Measurements from ENCODE around the gene TNFRSF12A. TPM values are rescaled to one million over a fixed set of nuclear protein-coding genes. Genes with fewer than 3 reads are reported as not detected.

TNFRSF12A gene
- total and polyA plus RNA-seq, 4 donors = 4.5 to 9.9 (median 6.3) TPM

DNA sequence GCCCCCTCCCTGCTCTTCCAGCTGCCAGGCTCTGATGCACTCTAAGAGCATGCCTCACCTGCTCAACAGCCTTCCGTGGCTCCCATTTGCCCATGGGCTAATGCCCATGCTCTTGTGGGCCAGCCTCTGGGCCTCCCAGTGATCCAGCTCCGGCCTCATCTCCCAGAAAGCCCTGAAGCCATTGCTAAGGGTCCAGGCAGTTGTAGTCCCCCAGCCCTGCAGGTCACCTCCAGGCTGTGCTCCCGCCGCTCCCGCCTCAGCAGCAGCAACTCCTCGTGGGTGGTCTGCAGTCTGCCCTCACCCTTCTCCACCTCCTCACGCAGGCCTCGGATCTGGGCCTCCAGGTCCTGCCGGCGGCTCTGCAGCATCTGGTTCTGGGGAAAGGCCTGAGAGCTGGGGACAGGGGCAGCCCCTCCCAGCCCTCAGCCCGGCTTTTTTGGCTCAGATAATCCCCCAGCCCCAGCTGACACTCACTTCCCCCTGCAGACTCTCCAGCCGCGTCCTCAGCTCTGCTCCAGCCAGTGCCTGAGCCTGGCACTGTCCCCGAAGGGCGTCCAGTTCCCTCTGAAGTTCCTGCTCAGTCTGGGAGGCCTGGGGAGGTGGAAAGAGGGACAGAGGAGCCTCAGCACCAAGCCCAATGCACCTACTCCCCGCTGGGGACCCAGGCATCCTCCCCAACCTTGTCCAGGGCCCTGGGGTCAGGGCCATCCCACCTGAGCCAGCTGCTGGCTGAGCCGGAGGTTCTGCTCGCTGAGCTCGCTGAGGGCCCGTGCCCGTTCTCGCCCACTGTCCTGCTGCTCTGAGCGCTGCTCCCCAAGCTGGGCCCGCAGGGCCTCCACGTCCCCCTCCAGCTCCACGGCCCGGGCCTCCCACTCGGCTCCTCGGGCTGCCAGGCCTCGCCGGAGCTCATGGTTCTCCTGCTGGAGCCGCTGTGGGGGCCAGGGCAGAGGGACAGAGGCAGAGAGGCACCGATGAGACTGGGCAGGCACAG, 10.3 kb downstream of the TNFRSF12A start:
- DNase-seq (ENCODE audit: low read depth in 4 of 6, low spot score in 6 of 6) = no peak
- Histone ChIP-seq H3K27ac (ENCODE audit: low read depth, low read length) (no peak overlapping the region), H3K9me3 (ENCODE audit: control insufficient read depth, insufficient read depth, low read length) (no peaks in the 10 kb centered on the region), H3K4me3 (ENCODE audit: low read depth, low read length) (no peak overlapping the region), H3K27me3 (ENCODE audit: control insufficient read depth, insufficient read depth, low read length) (peaks cover 65% of the 10 kb centered on the region), H3K36me3 (ENCODE audit: control insufficient read depth, insufficient read depth, low read length) (peaks cover 15% of the 10 kb centered on the region), H3K4me1 (ENCODE audit: control insufficient read depth, insufficient read depth, low read length) (peaks cover 22% of the 10 kb centered on the region)
- WGBS (ENCODE audit: insufficient coverage) = 70% methylated on average over 31 of the region's 33 CpGs

DNA sequence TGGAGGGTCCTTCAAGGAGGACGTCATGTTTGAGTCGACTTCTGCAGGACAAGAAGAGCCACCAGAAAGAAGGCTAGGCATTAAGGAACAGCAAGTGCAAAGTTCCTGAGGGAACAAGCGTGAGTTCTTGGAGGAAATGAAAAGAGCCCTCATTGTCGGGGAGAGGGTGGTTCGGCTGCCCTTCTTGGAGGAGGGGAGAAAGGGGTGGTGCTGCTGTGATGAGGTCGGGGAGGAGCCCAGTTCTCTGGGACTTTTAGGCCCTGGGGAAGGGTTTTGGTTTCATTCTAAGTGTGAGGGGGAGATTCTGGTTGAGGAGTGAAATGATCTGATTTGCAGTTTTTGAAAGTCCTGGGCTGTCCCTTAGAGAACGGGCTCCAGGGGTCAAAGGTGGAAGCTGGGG, 12.5 kb downstream of the TNFRSF12A start:
- Histone ChIP-seq H3K4me3 (ENCODE audit: low read depth, low read length) (no peak overlapping the region), H3K4me1 (ENCODE audit: control insufficient read depth, insufficient read depth, low read length) (peaks cover 30% of the 10 kb centered on the region), H3K27ac (ENCODE audit: low read depth, low read length) (no peak overlapping the region), H3K9me3 (ENCODE audit: control insufficient read depth, insufficient read depth, low read length) (no peaks in the 10 kb centered on the region), H3K27me3 (ENCODE audit: control insufficient read depth, insufficient read depth, low read length) (peaks cover 86% of the 10 kb centered on the region), H3K36me3 (ENCODE audit: control insufficient read depth, insufficient read depth, low read length) (peaks cover 2% of the 10 kb centered on the region)
- 46% methylated on average over 6 of the region's 7 CpGs for WGBS (ENCODE audit: insufficient coverage)
- no peak for DNase-seq (ENCODE audit: low read depth in 4 of 6, low spot score in 6 of 6)

DNA sequence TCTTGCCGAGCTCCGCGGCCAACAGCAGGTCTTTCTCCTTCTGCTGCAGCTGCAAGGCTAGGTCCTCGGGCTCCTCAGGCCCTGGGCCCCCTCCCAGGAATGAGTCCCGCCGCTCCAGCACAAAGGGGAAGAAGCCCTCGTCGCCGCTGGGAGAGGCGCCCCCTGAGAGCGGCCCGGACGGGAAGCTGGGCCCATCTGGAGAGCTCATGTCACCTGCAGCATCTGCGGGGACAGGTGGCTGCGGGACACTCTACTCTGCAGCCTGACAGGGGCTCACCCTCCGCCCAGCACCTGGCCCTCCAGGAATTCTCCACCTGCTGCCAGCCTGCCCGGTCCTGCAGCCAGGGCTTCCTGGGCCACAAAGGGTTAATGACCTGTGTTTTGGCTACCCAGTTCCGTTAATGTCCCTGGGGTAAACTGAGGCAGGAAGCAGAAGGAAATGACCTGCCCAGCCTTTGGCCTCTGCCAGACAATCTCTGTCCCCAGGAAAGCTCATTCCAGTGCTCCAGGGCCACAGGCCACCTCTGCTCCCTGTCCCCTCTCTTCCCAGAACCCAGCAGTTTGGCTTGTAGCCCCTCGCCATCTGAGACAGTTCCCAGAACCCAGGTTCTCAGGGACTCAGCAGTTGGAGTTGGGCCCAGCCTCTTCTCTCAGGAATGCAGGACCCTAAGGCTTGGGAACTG, 15.3 kb downstream of the TNFRSF12A start:
- no peaks in the 10 kb centered on the region for H3K36me3 ChIP-seq (ENCODE audit: control insufficient read depth, insufficient read depth, low read length)
- H3K27ac ChIP-seq (ENCODE audit: low read depth, low read length) = no peak overlapping the region
- 42% methylated on average over 19 of the region's 19 CpGs for WGBS (ENCODE audit: insufficient coverage)
- peaks cover 83% of the 10 kb centered on the region for H3K27me3 ChIP-seq (ENCODE audit: control insufficient read depth, insufficient read depth, low read length)
- no peak overlapping the region for H3K4me3 ChIP-seq (ENCODE audit: low read depth, low read length)
- H3K4me1 ChIP-seq (ENCODE audit: control insufficient read depth, insufficient read depth, low read length) = peaks cover 11% of the 10 kb centered on the region
- no peak for DNase-seq (ENCODE audit: low read depth in 4 of 6, low spot score in 6 of 6)
- no peaks in the 10 kb centered on the region for H3K9me3 ChIP-seq (ENCODE audit: control insufficient read depth, insufficient read depth, low read length)

DNA sequence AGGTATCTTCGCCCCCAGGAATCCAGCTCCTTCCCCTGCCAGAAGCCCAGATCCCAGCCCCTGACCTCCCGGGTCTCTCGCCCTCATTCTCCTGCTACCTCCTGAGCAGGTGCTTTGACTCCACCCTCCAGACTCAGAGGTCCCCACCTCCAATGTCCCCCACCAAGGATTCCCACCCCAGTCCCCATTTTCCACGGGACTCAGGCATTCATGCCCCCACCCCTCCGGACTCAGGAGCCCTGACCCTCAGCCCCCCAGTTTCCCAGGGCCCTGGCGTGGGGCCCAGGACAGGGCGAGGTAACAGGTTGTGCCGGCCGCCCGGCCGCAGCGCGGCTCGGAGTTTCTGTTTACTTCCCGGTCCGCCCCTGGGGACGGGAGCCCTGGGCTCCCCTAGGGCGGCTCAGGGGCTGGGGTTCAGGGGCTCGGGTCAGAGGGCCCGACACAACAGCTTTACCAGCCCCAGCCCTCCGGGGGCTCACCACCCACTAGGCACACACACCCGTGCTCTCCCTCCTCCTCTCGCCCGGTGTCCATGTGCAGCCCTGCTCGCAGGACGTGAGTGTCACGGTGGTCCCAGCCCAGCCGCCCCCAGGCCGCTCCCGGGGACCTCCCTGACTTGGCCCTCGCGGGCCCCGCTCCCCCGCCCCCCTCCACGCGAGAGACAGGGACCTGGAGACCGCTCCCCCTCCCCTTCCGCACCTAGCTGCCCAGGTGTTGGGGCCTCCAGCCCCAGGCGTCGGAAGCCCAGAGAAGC, 16.0 kb downstream of the TNFRSF12A start:
- no peak overlapping the region for H3K4me3 ChIP-seq (ENCODE audit: low read depth, low read length)
- H3K36me3 ChIP-seq (ENCODE audit: control insufficient read depth, insufficient read depth, low read length) = no peaks in the 10 kb centered on the region
- H3K4me1 ChIP-seq (ENCODE audit: control insufficient read depth, insufficient read depth, low read length) = peaks cover 11% of the 10 kb centered on the region
- H3K9me3 ChIP-seq (ENCODE audit: control insufficient read depth, insufficient read depth, low read length) = no peaks in the 10 kb centered on the region
- H3K27ac ChIP-seq (ENCODE audit: low read depth, low read length) = no peak overlapping the region
- WGBS (ENCODE audit: insufficient coverage) = 4% methylated on average over 35 of the region's 40 CpGs
- peaks cover 79% of the 10 kb centered on the region for H3K27me3 ChIP-seq (ENCODE audit: control insufficient read depth, insufficient read depth, low read length)
- DNase-seq (ENCODE audit: low read depth in 4 of 6, low spot score in 6 of 6) = no peak

DNA sequence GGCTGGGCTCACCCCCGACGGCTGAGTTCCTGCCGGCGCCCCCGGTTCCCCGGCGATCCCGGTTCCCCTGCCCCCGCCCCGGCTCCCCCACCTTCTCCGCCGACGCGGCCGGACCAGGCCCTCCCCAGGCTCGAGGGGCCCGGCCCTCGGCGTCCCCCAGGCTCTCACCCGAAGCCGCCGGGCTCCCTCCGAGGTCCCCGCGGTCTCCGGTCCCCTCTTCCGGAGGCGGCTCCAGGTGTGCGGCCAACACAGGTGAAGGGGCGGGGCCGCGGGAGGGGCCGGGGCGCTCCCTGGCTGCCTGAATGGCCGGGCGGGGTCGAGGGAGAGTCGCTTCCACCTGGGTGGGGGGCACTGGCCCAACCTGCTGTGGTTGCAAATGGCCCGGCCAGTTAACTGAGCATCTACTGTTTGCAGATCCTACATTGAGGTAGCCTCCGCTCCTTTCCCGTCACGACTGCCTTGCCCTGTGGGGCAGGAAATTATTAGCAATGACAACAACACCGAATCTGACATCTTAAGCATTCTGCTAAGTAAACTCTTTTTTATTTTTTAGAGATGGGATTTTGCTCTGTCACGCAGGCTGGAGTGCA, 16.7 kb downstream of the TNFRSF12A start, which contains the start of gene BICDL2:
BICDL2 (minus strand) TSS at position 219 of the 590 bp plus-strand sequence. CDS start 1,448 bp downstream, outside the sequence.
- Histone ChIP-seq H3K9me3 (ENCODE audit: control insufficient read depth, insufficient read depth, low read length) (no peaks in the 10 kb centered on the region), H3K36me3 (ENCODE audit: control insufficient read depth, insufficient read depth, low read length) (no peaks in the 10 kb centered on the region), H3K27ac (ENCODE audit: low read depth, low read length) (no peak within 1 kb of the TSS), H3K27me3 (ENCODE audit: control insufficient read depth, insufficient read depth, low read length) (peaks cover 77% of the 10 kb centered on the region), H3K4me1 (ENCODE audit: control insufficient read depth, insufficient read depth, low read length) (peaks cover 11% of the 10 kb centered on the region), H3K4me3 (ENCODE audit: low read depth, low read length) (no peak within 1 kb of the TSS)
- WGBS (ENCODE audit: insufficient coverage) = 3% methylated on average over 42 of the region's 44 CpGs
- no peak for DNase-seq (ENCODE audit: low read depth in 4 of 6, low spot score in 6 of 6)

DNA sequence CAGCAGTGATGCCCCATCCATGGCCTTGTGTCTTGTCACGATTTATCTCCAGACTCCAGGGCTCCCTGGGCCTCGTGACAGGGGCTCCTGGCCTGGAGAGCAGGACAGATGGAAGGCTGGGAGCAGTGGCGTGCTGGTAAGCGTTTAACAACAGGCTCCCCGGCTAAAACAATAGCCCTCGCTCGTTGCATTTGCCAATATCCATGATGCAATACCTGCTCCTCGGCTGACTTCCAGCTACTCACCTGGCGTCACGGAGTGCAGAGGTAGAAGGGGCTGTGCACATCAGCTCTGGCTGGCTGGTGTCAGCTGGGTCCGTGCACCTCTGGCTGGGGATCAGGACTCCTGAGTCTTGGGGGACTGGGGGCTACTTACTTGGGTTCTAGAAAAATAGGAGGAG, 18.1 kb downstream of the TNFRSF12A start:
- peaks cover 74% of the 10 kb centered on the region for H3K27me3 ChIP-seq (ENCODE audit: control insufficient read depth, insufficient read depth, low read length)
- H3K4me1 ChIP-seq (ENCODE audit: control insufficient read depth, insufficient read depth, low read length) = peaks cover 11% of the 10 kb centered on the region
- no peak for DNase-seq (ENCODE audit: low read depth in 4 of 6, low spot score in 6 of 6)
- no peak overlapping the region for H3K4me3 ChIP-seq (ENCODE audit: low read depth, low read length)
- H3K36me3 ChIP-seq (ENCODE audit: control insufficient read depth, insufficient read depth, low read length) = no peaks in the 10 kb centered on the region
- H3K27ac ChIP-seq (ENCODE audit: low read depth, low read length) = no peak overlapping the region
- H3K9me3 ChIP-seq (ENCODE audit: control insufficient read depth, insufficient read depth, low read length) = no peaks in the 10 kb centered on the region
- 49% methylated on average over 8 of the region's 11 CpGs for WGBS (ENCODE audit: insufficient coverage)

DNA sequence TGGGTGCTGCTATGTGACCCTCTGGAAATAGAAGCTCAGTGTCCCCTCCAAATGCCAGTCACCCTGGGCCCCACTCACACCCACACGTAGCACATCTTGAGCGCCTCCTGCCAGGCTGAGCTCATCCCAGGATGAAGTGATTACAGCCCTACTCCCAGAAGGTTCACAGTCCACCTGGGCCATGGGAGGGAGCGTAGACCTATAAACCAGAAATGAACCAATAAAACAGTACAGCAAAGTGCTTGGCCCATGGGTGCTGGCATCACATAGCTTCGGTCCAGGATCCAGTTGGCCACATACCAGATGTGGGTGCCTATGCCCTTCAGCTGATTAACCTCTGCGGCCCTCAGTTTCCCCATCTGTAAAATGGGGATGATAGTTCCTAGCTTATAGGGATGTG, 18.7 kb downstream of the TNFRSF12A start:
- 96% methylated on average over 3 of the region's 5 CpGs for WGBS (ENCODE audit: insufficient coverage)
- Histone ChIP-seq H3K4me1 (ENCODE audit: control insufficient read depth, insufficient read depth, low read length) (peaks cover 11% of the 10 kb centered on the region), H3K9me3 (ENCODE audit: control insufficient read depth, insufficient read depth, low read length) (no peaks in the 10 kb centered on the region), H3K27ac (ENCODE audit: low read depth, low read length) (no peak overlapping the region), H3K27me3 (ENCODE audit: control insufficient read depth, insufficient read depth, low read length) (peaks cover 75% of the 10 kb centered on the region), H3K4me3 (ENCODE audit: low read depth, low read length) (no peak overlapping the region), H3K36me3 (ENCODE audit: control insufficient read depth, insufficient read depth, low read length) (no peaks in the 10 kb centered on the region)
- no peak for DNase-seq (ENCODE audit: low read depth in 4 of 6, low spot score in 6 of 6)

DNA sequence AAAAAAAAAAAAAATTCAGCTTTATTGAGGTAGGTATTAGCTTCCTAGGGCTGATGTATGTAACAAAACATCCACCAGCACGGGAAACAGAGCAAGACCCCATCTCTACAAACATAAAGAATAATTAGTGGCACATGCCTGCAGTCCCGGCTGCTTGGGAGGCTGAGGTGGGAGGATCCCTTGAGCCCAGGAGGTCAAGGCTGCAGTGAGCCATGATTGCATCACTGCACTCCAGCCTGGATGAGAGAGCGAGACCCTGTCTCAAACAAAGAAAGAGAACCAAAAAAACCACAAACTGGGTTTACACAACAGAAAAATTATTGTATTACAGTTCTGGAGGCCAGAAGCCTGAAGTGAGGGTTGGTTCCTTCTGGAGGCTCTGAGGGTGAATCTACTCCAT, 22.2 kb downstream of the TNFRSF12A start:
- peaks cover 74% of the 10 kb centered on the region for H3K27me3 ChIP-seq (ENCODE audit: control insufficient read depth, insufficient read depth, low read length)
- H3K27ac ChIP-seq (ENCODE audit: low read depth, low read length) = no peak overlapping the region
- H3K4me3 ChIP-seq (ENCODE audit: low read depth, low read length) = no peak overlapping the region
- no peak for DNase-seq (ENCODE audit: low read depth in 4 of 6, low spot score in 6 of 6)
- no CpG with 5 or more reads among the region's 3 CpGs for WGBS (ENCODE audit: insufficient coverage)
- H3K4me1 ChIP-seq (ENCODE audit: control insufficient read depth, insufficient read depth, low read length) = peaks cover 19% of the 10 kb centered on the region
- no peaks in the 10 kb centered on the region for H3K36me3 ChIP-seq (ENCODE audit: control insufficient read depth, insufficient read depth, low read length)
- H3K9me3 ChIP-seq (ENCODE audit: control insufficient read depth, insufficient read depth, low read length) = no peaks in the 10 kb centered on the region

DNA sequence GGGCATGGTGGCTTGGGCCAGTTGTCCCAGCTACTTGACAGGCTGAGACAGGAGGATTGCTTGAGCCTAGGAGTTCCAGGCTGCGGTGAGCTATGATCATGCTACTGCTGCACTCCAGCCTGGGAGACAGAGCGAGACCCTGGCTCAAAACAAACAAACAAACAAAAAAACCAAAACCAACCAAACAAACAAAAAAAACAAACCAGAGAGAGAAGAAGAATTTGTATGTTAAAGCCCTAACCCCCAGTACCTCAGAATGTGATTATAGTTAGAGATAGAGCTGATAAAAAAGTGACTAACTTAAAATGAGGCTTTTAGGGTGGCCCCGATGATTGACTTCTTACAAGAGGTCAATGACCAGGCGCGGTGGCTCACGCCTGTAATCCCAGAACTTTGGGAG, 24.5 kb downstream of the TNFRSF12A start:
- 89% methylated on average over 4 of the region's 6 CpGs for WGBS (ENCODE audit: insufficient coverage)
- Histone ChIP-seq H3K27ac (ENCODE audit: low read depth, low read length) (no peak overlapping the region), H3K27me3 (ENCODE audit: control insufficient read depth, insufficient read depth, low read length) (peaks cover 80% of the 10 kb centered on the region), H3K4me1 (ENCODE audit: control insufficient read depth, insufficient read depth, low read length) (peaks cover 19% of the 10 kb centered on the region), H3K9me3 (ENCODE audit: control insufficient read depth, insufficient read depth, low read length) (no peaks in the 10 kb centered on the region), H3K4me3 (ENCODE audit: low read depth, low read length) (no peak overlapping the region), H3K36me3 (ENCODE audit: control insufficient read depth, insufficient read depth, low read length) (no peaks in the 10 kb centered on the region)
- no peak for DNase-seq (ENCODE audit: low read depth in 4 of 6, low spot score in 6 of 6)

Data from spinal cord (tissue), 10 donors.